NAMALWA (cell line): ENCODE results near the gene MXD3.
A peak's percentile ranks its signal among the peaks of the same experiment; 100 is the strongest.
"Not testable (repeated sequence)": the region's sequence is repeated elsewhere in the genome, so short reads cannot be mapped to it uniquely, and the experiment has no call there.

Source experiments
- DNase-seq: peaks from one replicate; pipeline ENCODE4 v3.0.0-alpha.2; 2015; ENCODE audit warnings: low spot score

The MXD3 gene

DNA sequence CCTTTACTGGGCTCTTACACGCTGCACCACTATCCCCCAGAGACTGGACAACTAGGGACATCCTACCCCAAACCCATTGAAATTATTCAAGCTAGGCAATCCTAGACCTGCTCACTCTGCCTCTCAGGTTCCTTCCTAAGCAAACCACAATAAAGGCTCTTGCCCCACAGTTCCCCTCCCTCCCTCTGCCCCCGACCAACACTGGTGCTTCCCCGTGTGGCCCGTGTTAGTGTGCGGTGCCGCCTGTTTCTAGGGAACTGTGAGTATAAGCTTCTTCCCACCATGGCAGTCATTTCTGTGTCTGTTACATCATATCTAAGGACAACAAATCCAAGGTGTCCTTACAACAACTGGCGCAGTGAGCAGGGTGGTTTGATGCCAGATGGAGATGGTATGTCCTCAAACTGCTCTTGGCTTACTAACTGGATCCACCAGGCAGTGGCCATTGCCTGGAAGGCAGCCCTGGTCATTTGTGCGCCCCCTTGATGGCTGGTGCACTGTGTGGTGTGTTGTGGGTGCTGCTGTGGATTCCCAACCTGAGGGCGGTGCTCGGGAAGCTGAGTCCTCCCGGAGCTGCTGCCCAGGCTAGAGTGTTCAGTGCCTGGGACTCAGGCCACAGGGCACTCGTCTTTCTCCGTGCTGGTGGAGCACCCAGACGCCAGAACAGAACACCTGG is 8.4 kb upstream of the MXD3 start:
- DNase-seq: no peak

- peak; percentile 89 for DNase-seq
Measured at GRCh38 chr5:177317959-177318377, 6.3 kb upstream of the MXD3 start.

DNA sequence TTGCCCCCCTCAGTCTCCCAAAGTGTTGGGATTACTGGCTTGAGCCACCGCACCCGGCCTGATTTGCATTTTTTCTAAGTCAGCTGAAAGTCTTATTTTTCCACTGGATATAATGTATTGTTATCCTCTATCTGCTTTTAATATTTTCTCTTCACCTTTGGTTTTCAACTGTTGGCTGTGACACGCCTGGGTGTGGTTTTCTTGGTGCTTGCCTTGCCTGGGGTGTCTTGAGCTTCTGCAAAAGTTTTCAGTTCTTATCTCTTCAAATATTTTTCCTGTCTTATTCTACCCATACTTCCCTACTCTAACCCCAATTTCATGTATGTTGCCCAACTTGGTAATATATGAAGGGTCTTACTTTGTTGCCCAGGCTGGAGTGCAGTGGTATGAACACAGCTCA is 4.3 kb upstream of the MXD3 start:
- DNase-seq: no peak

GRCh38 chr5:177315411-177315810 is 3.7 kb upstream of the MXD3 start:
- DNase-seq: no peak

DNA sequence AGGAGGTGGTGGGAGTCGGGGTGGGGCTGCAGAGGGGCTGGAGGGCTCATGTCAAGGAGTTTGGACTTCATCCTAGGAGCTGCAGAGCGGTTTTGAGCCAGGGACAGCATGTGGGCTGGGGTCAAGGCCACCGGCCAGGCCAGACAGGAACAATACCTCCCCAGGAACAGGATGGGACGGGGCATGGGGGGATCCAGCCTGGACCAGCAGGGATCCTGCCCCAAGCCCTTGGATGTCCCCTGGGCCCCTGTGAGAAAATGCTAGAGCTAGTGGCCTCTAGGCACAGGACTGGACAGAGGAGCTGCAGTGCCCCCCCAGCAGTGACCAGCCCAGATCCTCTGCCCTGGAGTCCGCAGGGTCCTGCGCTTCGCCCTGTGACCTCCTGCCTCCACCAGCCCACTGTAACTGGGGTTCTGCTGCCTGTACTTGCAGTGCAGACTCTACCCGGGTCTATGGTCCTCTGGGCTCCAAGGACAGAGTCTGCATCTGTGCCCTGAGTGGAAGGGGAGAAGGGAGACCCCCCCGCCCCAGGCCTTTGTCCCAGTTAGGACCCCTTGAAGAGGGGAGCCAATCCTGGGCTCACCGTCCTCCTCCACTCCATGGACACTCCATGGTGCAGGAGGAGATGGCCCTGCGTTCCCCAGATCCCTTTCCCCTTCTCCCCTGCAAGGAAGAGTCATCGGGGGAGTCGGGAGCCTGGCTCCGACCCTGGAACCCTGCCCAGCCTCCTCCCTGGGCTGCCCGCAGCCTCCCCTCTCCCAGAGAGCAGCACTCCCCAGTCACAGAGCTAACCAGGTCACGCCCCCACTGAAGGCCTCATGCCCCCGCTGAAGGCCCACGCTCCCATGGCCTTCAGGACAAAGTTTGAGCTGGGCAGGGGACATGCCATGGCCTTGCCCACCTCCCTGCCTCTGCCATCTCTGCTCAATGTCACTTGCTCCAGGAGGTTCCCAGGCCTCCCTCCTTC is 3.0 kb upstream of the MXD3 start:
- DNase-seq: no peak

GRCh38 chr5:177313561-177314259 is 2.0 kb upstream of the MXD3 start:
- no peak for DNase-seq

GRCh38 chr5:177312649-177313181 is 1.0 kb upstream of the MXD3 start:
- DNase-seq: peak; percentile 94

GRCh38 chr5:177311392-177311722 is 341 bp downstream of the MXD3 start:
- DNase-seq: no peak

GRCh38 chr5:177310757-177311391 is 824 bp downstream of the MXD3 start:
- DNase-seq: peak; percentile 95

DNA sequence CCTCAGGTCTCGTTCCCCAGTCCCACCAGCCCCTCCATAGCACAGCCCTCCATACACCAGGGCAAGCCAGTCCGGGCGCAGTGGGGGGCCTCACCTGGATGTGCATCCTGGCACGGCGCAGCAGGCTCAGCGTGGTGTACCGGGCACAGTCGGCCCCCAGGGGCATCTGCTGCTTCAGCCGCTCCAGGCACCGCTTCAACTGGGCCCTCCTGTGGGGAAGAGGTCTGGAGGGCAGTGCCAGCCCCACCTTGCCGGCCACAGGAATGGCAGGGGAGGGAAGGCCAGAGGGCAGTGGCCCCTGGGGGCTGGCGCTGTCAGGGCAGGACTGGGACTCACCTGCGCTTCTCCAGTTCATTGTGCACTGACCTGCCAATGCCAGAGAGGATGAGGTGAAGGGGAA is 1.4 kb downstream of the MXD3 start:
- no peak for DNase-seq

GRCh38 chr5:177309351-177310191 is 2.1 kb downstream of the MXD3 start:
- DNase-seq: peak; percentile 88

GRCh38 chr5:177308740-177309139 is 3.0 kb downstream of the MXD3 start:
- peak; percentile 31 for DNase-seq

GRCh38 chr5:177307544-177308363 is 3.9 kb downstream of the MXD3 start:
- no peak for DNase-seq

- DNase-seq: no peak
Measured at GRCh38 chr5:177306674-177307543, 4.8 kb downstream of the MXD3 start.

- not testable (repeated sequence) for DNase-seq
Measured at GRCh38 chr5:177306103-177306640, 5.5 kb downstream of the MXD3 start.

DNA sequence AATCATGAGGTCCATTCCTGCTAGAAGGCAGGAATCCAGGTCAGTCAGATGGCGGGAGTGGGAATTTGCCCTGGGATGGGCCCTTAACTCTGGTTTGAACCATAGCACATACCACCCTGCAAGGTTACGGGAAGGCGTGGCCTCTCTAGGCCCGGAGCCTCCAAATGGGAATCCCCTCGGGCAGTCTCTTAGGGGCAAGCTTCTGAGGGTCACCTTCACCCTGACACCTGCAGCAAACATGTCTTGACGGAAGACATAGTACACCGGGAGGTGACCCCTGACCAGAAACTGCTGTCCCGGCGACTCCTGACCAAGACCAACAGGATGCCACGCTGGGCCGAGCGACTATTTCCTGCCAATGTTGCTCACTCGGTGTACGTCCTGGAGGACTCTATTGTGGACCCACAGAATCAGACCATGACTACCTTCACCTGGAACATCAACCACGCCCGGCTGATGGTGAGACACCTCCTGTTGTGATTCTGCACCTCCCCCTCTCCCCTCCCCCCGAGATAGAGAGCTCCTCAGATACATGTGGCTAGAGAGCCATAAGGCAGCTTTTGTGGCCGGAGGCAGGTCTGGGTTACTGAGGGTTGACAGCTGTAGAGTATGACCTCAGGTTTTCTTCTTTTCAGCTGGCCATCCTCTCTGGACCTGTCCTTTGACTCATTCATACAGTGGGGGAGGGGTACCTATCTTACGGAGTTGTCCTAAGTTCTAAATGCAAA is 7.1 kb downstream of the MXD3 start:
- DNase-seq: peak; percentile 47

DNA sequence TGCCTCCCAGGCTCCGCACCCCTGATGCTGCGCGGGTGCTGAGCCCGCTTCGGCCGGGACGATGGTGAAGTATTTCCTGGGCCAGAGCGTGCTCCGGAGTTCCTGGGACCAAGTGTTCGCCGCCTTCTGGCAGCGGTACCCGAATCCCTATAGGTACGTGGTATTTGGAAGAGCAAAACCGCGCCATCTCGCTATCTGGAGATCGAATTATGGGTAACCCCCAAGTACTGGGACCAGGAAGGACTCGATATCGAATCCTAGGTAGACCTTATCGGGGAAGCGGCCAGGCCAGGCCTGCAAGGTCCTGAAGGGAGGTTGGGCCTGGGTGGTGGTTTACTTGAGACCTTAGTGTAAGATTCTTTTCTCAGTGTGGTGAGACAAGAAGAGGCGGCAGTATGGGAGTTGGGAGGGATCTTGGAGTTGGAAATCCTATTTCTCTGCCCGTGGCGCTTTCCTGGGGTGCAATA is 7.7 kb downstream of the MXD3 start:
- peak; percentile 40 for DNase-seq
